SKM-1 treated with dmso at 0.1 percent for 144 hours (cell line): ENCODE data around the gene LBHD2.
A peak's percentile ranks its signal among the peaks of the same experiment; 100 is the strongest.
"Not testable (repeated sequence)": the region's sequence is repeated elsewhere in the genome, so short reads cannot be mapped to it uniquely, and the experiment has no call there.

Experiments
- DNase-seq: peaks from one replicate; lab custom pipeline; 2025; ENCODE audit not compliant: unreplicated experiment; lab: John Stamatoyannopoulos, UW

Gene LBHD2

DNA sequence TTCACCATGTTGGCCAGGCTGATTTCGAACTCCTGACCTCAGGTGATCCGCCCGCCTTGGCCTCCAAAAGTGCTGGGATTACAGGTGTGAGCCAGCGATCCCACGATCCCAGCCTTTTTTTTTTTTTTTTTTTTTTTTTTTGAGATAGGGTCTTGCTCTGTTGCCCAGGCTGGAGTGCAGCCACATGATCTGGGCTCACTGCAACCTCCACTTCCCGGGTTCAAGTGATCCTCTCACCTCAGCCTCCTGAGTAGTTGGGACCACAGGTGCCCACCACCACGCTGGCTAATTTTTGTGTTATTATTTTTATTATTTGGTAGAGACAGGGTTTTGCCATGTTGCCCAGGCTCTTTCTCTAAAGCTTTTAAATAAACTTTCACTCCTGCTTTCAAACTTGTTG is 33.5 kb downstream of the LBHD2 start:
- DNase-seq: not testable (repeated sequence)

DNA sequence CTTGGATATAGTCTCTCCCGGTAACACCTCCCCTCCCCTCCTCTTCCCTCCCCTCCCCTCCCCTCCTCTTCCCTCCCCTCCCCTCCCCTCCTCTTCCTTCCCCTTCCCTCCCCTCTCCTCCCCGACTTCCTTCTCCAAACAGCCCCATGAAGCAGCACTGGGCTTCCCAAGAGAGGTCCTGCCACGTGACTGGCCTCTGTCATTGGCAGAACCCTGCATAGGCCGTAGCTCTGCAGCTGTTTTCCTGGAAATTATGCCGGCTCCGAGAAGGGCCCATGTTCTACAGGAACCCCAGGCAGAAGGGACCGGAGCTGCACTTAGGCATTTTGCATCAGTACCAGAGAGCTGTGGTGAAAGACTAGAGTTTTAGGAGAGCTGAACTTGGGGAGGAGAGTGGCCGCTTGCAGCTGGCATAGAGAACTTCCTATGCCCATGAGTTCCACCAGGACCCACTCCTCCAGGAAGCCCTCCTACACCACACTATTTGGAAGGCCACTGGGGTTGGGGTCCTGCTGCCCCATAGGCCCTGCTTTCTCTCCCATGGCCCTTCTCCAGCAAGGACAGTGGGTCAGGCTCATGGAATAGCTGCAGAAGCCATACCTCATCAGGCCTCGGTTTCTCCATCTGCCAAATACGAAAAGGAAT is 34.1 kb downstream of the LBHD2 start:
- DNase-seq: no peak

DNA sequence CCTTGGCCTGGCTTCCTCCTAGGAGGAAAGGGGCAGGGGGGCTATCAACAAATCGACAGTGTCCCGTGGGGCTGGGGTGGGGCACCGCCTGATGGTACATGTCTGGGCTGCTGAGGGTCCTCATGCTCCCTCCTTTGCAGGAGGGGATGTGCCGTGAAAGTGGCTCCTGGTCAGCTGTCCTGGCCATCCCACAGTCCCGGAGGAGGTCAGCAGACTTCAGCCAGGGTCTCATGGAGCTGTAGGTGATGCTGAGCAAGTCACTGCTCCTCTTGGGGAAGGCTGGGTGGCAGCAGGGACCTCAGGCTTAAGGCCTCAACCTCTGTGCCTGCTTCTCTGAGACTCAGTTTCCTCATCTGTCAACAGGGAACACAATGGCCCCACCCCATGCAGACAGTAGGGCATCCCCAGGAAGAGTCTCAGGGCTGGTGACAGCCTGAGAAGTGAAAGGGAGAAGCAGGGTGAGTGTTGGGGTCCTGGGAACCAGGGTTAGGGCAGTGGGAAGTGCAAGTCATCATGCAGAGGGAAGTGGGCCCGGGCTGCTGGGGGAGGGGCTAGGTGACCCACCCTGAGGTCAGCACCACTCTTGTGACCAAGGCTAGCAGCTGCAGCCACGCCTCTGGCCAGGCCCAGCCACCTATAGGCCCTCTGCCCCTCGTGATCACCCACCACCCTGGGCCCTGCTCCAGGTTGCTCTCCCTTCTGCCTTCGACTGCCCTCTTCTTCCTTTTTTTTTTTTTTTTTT is 34.8 kb downstream of the LBHD2 start:
- DNase-seq: peak; percentile 62

DNA sequence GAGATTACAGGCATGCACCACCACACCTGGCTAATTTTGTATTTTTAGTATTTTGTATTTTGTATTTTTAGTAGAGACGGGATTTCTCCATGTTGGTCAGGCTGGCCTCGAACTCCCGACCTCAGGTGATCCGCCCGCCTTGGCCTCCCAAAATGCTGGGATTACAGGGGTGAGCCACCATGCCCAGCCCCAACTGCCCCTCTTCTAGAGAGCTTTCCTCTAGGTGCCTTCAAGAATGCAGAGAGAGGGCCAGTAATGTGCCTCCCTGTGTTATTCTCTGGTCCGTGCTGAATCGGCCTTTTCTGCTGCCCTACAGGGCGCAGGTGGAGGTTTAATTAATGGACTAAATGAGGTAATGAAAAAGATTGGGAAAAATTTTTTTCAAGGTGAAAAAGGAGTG is 35.5 kb downstream of the LBHD2 start:
- DNase-seq: not testable (repeated sequence)

DNA sequence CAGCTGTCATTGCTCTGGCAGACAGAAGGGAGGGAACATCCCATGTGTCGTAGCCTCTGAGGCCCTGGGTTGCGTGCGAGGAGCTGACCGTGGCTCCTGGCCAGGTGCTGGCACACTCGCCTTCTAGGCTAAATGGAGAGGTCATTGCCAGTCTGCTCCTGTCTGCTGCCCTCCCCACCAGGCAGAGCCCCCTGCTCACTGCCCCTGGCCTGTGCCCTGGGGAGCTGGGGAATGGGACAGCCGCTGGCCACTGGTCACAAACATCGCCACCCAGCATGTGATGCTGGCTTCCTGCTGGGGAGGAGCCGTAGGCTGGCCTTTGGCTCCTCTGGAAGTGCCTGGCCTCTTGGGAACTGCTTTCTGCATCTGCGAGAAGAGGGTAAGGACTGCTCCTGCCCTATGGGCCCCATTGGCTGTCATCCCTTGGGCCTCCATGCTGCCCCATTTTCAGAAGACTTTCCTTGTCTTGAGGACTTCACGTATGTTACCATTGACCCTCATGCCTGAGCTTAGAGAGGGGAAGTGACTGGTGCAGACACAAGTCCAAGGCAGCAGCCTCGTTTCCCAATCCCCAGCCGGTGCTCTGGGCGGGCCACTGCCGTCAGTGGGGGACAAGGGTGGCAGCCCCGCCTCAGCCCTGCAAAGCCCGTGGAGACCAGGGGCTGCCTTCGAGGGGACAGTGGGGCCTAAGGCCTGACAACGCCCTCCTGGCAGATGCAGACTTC is 37.3 kb downstream of the LBHD2 start:
- DNase-seq: peak; percentile 72

DNA sequence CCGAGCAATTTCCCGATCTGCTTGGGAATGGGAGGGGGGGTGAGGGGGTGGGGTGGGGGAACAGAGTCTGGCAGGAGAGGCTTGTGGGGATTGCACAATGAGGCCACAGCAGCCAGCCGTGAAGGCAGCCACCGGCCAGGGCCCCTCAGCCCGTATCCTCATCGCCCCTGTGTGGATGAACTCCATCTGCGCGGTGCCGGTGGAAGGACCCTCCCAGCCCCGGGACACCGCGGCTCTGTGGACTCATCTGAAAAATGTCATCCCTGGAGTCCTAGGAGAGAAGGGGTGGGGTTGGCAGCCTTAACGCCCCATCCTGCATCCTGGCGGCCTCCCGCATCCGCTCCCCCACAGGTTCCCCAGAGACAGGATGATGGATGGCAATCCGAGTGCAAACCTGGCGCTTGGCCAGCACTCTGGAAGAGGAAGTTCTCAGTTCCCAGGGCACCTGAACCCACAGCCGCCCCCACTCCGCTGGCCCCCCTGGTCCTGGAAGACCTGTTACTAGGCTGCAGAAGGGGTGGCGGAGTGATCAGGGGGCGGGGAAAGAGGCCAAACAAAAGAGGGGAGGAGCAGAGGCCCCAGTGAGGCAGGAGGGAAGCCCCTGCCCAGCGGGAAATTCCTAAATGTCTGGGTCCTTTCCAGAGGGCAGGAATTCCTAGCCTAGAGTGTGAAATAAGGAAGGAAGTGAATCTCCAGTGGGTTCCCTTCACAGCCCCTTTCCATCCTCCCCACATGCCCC is 38.0 kb downstream of the LBHD2 start:
- DNase-seq: peak; percentile 70

DNA sequence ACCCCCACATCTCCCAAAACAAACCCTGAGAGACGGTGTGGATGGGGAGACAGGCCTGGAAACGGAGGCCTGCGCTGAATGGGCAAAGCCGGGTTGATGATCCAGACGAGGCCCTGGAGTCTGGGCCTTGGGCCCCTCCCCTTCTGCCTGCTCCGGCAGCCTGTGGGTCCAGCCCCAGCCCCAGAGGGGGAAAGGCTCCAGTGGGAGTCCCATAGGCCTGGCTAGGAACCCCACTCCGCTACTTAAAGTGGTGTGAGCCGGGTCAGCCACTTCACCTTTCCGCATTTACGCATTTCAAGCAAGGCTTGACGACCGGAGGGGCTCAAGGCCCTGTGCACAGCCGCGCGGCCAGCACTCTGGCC is 38.6 kb downstream of the LBHD2 start:
- no peak for DNase-seq

DNA sequence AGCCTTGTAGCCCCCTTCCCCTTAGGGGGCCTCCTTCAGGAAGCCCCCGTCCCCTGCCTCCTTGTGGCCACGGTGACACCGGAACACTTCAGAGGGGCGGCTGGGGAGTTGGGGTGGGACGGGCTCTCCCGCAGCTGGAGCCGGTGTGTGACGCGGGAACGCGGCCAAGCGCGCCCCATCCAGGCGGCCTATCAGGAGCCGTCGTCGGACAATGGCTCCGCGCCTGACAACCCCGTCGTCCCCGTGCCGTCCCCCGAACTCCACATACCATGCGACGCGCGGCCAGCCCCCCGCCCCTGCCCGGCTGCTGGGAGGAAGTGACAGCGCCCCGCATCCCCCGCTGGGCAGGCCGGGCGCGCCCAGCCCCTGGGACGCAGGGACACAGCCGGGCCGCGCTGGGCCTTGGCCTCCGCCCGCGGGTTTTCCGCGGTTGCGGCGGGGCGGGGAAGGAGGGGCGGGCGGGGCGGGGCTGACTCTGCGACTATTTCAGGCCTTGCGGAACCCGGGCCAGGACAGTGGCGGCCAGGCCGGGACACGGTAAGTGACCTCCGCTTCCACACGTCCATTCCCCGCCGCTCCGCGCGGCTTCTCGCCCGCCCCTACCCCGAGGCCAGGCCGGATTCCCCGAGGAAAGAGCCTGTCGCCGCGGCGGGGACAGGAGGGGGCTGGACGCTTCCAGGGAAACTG is 39.1 kb downstream of the LBHD2 start, which contains the start of gene TNFAIP2:
Gene TNFAIP2, plus strand, starts transcription at position 515 of the 687 bp plus-strand sequence. CDS start 2,997 bp downstream, outside the sequence.
- DNase-seq: no peak

DNA sequence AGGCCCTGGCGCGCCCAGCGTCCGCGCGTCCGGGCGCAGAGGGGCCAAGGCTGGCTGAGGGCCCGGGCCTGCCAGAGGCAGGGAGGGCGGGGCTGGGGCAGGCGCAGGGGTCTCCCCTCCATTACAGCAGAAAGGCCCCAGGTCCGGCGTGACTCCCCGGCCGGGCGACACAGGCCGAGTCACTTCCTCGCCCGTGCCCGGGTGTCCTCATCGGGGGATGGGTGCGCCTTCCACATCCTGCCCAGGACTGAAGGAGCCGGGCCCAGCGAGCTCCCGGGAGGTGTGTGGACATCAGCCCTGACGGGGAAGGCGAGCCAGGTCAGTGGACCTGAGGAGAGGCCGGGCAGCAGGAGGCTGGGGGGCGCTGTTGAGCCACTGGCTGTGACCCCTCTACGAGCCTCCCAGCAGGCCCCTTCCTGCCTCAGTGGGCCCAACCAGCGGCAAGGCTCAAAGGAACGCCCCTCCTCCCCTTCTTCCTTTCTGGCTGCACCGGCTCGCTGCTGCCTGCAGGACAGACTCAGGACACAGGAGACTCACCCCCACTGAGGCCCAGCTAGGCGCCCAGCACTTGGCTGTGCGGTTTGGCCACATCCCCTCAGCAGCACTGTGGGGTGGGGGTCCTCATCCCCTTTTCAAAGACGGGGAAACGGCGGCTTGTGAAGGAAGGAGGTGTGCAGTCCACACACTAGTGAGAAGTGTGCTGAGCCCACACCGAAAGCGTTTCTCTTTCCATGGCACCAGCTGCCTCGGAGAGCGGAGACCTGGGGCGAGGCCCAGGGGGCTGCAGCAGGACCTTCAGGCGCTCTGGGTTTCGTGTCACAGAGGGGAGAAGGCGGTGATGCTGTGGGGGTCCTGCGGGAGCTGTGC is 39.9 kb downstream of the LBHD2 start:
- no peak for DNase-seq

DNA sequence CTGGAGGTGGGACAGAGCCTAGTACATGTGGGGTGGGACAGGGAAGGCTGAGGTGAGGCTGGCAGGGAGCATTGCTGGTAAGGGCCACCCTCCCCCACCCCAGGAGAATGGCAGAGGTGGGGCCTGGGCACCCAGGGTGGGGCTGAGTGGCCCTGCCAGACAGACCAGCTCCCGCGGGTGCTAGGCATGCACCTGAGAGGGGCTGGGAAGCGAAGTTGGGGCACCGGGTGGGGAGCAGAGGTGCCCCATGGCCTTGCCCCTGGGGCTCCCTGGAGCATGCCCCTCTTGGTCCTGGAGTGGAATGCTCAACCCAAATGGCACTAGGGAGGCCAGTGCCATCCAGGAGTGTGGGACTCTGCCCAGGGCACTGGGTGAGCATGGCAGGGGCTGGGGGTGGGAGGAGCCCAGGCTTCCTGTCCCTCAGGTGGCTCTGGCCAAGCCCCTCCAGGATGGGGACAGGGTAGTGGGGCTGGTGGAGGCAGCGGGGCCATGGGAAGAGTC is 40.5 kb downstream of the LBHD2 start:
- DNase-seq: no peak

DNA sequence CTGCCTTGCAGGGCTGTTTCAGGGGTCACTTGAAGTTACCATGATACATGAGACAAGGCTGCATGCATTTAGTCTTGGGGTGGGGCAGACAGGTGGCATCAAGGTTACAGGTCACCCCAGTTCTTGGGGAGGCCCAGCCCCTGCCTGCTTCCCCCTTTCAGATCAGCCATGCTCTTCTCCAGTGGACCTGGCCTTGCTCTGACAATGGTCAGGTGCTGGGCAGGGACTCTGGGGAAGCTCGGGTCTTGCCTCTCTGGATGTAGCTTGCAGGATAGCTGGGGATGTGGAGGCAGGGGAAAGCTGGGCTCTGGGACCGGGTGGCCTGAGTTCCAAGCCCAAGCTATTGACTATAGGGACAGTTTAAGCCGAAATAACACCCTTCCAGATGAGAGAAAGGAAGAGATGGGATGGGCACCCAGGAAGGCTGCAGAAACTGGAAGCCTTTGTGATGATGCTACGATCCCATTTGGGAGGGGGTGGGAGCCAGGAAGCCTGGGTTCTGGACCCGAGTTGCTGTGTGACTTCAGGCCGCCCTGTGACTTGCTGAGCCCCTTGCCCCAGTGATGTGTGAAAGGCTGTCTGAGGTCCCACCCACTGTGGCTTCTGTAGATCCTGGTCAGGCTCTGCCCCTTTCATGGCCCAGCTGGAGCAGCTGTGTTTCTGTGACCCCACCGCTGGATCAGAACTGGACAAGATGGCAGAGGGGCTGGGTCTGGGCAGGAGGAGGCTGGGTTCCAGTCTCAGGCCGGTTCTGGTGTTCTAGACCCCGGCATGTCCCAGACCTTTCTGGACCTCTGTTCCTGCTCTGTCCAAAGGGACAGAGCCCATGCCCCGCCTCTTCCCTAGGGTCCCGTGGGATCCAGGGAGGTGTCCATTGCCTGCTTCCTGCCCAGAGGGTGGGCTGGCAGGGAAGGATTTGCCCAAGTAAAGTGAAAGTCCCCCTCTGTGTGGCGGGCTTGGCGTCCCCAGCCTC is 41.4 kb downstream of the LBHD2 start:
- DNase-seq: no peak

DNA sequence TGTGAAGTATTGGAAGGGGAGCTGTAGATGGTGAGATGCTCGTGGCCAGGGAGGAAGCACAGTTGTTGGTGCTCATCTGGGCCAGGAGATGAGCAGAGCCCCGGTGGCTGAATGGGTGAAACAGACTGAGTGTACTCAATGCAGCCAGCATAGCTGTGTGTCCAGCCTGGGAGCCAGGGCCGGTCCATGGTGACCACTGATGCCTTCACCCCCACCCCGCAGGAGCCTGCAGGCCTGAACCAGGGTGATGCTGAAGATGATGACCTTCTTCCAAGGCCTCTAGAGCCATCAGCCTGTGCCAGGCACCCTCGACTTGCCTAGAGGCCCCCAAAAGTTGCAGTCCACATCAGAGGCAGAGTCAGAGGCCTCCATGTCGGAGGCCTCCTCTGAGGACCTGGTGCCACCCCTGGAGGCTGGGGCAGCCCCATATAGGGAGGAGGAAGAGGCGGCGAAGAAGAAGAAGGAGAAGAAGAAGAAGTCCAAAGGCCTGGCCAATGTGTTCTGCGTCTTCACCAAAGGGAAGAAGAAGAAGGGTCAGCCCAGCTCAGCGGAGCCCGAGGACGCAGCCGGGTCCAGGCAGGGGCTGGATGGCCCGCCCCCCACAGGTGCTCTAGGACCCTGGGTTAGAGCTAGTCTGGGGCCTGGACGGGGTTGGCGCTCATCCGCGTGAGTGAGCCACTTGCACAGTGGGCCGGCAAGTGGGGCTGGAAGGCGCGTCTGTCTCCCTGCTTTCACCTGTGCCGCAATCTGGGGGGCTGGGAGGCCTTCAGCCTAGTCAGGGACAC is 42.3 kb downstream of the LBHD2 start:
- DNase-seq: no peak

DNA sequence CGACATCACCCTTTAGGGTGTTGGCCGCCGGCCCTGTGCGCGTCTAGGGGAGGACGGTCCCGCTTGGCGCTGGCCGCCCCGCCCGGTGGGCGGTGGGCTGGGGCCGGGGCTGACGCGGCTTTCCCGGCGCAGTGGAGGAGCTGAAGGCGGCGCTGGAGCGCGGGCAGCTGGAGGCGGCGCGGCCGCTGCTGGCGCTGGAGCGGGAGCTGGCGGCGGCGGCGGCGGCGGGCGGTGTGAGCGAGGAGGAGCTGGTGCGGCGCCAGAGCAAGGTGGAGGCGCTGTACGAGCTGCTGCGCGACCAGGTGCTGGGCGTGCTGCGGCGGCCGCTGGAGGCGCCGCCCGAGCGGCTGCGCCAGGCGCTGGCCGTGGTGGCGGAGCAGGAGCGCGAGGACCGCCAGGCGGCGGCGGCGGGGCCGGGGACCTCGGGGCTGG is 42.9 kb downstream of the LBHD2 start:
- no peak for DNase-seq

DNA sequence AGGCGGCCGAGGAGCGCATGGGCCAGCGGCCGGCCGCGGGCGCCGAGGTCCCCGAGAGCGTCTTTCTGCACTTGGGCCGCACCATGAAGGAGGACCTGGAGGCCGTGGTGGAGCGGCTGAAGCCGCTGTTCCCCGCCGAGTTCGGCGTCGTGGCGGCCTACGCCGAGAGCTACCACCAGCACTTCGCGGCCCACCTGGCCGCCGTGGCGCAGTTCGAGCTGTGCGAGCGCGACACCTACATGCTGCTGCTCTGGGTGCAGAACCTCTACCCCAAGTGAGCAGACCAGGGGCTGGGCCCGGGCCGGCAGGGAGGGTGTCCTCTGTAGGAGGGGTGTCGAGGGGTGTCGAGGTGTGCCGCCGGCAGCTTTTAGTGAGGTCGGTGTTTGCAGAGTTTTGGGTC is 43.3 kb downstream of the LBHD2 start:
- DNase-seq: no peak

DNA sequence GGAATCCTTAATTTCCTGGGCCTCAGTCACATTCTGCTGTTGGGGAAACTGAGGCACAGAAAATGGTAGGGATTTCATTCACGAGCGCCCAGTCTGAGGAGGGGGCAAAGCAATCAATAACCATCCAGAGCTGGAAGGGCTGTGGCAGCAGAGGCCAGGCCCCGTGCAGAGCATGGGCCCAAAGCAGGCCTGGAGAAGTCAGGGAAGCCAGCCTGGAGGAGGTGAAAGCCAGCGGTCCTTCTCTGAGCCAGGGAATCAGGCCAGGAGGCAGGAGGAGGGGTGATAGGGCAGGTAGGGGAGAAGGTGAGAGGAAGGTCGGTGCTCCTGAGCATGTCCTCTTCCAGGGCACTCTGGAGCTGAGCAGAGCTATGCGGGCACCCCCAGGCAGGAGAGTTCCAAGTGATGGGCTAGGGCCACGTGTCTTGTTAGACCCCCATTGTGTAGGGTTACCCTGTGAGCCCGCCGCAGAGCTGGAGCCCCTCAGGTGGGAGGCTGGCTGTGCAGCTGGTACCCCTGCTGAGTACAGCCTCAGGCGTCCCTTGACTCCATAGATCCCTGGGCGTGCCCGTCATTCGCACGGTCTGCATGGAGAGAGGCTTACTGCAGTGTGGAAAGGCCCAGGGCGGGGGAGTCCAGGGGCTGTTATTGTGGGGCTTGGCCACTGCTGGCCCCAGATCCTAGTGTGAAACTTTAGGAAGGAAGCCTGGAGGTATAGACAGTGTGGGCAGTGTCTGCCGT is 44.0 kb downstream of the LBHD2 start:
- DNase-seq: no peak

DNA sequence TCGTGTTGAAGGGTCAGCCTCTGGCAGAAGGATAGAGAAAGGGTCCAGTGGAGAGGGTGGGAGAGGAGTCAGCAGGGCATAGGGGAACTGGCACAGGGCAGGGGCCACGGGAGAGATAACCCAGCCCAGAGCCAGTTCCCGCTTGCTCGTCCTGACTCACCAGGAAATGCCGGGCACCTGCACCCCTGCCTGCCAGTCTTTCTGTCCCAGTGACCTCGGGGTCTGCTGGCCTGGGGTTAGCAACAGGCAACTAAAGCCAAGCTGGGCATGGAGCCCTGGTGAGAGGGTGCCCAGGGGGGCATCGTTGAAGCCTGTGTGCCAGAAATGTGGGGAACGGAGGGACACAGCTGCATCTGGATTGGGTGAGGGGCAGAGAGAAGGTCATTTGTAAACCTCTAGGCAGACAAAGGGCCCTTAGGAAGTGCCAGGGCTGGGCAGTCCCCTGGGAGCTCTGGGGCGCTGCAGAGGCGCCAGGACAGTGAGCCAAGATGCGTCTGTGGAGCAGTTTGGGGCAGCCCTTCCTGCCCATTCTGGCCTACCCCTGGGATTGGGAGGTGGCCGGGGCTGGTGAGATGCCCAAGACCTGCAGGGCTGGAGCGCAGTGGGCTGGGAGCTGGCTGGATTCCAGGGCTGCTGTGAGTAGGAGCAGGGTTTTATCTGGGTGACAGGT is 44.8 kb downstream of the LBHD2 start:
- DNase-seq: no peak
